OCI-LY1 (cell line): ENCODE data around the gene EIF1B.

Experiments
- EZH2 ChIP-seq: fragments of 200-600 bp; sonication (generic), shearing (Covaris generic); IDR thresholded peaks from 2 replicates; pipeline ENCODE4 v1.8.0; 2017; ENCODE audit warnings: borderline replicate concordance, mixed run types, mild to moderate bottlenecking, antibody characterized with exemption, low read length, moderate library complexity, mixed read lengths
- TF ChIP-seq, protein P1 (sequence below): fragments of 200-600 bp; sonication (generic), shearing (Covaris generic); IDR thresholded peaks from 2 replicates; pipeline ENCODE4 v1.5.1; 2017; ENCODE audit warnings: mild to moderate bottlenecking, antibody characterized with exemption, low read length, moderate library complexity, mixed read lengths

DNA sequence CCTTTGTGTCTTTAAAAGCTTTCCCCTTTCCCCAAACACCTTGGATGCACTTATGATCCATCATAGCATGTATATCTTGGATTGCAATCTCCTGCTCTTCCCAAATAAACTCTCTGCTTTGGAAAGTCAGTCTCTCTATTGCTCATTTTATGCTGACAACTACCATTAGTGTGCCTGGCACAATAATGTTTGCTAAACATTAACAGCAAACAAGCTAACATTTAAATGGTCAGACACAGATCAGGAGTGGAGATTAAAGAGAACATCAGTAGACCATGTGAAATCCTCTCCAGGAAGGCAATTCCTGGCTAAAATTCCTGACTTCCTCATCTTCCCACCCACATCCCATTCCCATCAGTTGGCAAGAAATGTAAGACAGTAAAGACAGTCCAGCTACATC, 44.3 kb upstream of the EIF1B start:
- TF ChIP-seq, protein P1, sequence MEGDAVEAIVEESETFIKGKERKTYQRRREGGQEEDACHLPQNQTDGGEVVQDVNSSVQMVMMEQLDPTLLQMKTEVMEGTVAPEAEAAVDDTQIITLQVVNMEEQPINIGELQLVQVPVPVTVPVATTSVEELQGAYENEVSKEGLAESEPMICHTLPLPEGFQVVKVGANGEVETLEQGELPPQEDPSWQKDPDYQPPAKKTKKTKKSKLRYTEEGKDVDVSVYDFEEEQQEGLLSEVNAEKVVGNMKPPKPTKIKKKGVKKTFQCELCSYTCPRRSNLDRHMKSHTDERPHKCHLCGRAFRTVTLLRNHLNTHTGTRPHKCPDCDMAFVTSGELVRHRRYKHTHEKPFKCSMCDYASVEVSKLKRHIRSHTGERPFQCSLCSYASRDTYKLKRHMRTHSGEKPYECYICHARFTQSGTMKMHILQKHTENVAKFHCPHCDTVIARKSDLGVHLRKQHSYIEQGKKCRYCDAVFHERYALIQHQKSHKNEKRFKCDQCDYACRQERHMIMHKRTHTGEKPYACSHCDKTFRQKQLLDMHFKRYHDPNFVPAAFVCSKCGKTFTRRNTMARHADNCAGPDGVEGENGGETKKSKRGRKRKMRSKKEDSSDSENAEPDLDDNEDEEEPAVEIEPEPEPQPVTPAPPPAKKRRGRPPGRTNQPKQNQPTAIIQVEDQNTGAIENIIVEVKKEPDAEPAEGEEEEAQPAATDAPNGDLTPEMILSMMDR, result no peak
- TF ChIP-seq EZH2, result no peak
